ENCODE data around the gene CAMK2N1.

The CAMK2N1 gene

GRCh38 chr1:20478057-20478635, 7.9 kb downstream of the CAMK2N1 start:
- no peak for DNase-seq (ENCODE audit: low read depth)

GRCh38 chr1:20477348-20478056, 8.5 kb downstream of the CAMK2N1 start:
- DNase-seq (ENCODE audit: low read depth): no peak

- DNase-seq (ENCODE audit: low read depth): no peak
Observed at GRCh38 chr1:20476265-20477038, 9.6 kb downstream of the CAMK2N1 start.

- no peak for DNase-seq (ENCODE audit: low read depth)
Observed at GRCh38 chr1:20474996-20475395, 11.0 kb downstream of the CAMK2N1 start.

GRCh38 chr1:20474333-20474975, 11.6 kb downstream of the CAMK2N1 start:
- no peak for DNase-seq (ENCODE audit: low read depth)

- DNase-seq (ENCODE audit: low read depth): no peak
Observed at GRCh38 chr1:20473894-20474293, 12.1 kb downstream of the CAMK2N1 start.

- DNase-seq (ENCODE audit: low read depth): no peak
Observed at GRCh38 chr1:20472860-20473711, 12.9 kb downstream of the CAMK2N1 start.

GRCh38 chr1:20472121-20472520, 13.9 kb downstream of the CAMK2N1 start:
- DNase-seq (ENCODE audit: low read depth): no peak

- DNase-seq (ENCODE audit: low read depth): no peak
Observed at GRCh38 chr1:20470194-20470593, 15.8 kb downstream of the CAMK2N1 start.

- no peak for DNase-seq (ENCODE audit: low read depth)
Observed at GRCh38 chr1:20469406-20470076, 16.5 kb downstream of the CAMK2N1 start.

GRCh38 chr1:20466273-20466672, 19.7 kb downstream of the CAMK2N1 start:
- no peak for DNase-seq (ENCODE audit: low read depth)

- no peak for DNase-seq (ENCODE audit: low read depth)
Observed at GRCh38 chr1:20465187-20465586, 20.8 kb downstream of the CAMK2N1 start.

- DNase-seq (ENCODE audit: low read depth): no peak
Observed at GRCh38 chr1:20463502-20463901, 22.5 kb downstream of the CAMK2N1 start.

GRCh38 chr1:20462397-20462796, 23.6 kb downstream of the CAMK2N1 start:
- no peak for DNase-seq (ENCODE audit: low read depth)

- no peak for DNase-seq (ENCODE audit: low read depth)
Observed at GRCh38 chr1:20458717-20459116, 27.3 kb downstream of the CAMK2N1 start.

GRCh38 chr1:20454004-20454403, 32.0 kb downstream of the CAMK2N1 start:
- DNase-seq (ENCODE audit: low read depth): no peak

- DNase-seq (ENCODE audit: low read depth): no peak
Observed at GRCh38 chr1:20449735-20450311, 36.2 kb downstream of the CAMK2N1 start.

GRCh38 chr1:20448671-20449071, 37.3 kb downstream of the CAMK2N1 start:
- DNase-seq (ENCODE audit: low read depth): no peak

- DNase-seq (ENCODE audit: low read depth): no peak
Observed at GRCh38 chr1:20447794-20448193, 38.2 kb downstream of the CAMK2N1 start.

- DNase-seq (ENCODE audit: low read depth): no peak
Observed at GRCh38 chr1:20446796-20447195, 39.2 kb downstream of the CAMK2N1 start.

GRCh38 chr1:20445956-20446355, 40.1 kb downstream of the CAMK2N1 start:
- no peak for DNase-seq (ENCODE audit: low read depth)
